Measurements from ENCODE around the gene PLCB1.

PLCB1 gene

DNA sequence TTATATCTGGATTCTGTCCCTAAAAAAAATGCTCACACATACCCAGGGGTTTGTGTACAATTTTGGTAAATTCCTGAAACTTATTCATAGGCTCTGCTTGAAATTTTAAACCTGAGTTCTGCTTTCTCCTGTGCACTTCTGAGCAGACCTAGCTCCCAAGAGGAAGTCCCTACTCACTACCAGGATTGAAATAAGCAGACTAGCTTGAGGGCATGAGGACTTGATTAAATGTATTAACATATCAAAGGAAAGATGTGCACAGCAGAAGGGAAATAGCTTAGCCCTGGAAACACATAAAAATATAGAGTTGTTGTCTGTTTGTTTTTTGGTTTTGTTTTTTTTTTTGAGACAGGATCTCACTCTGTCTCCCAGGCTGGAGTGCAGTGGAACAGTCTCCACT, 785.0 kb downstream of the PLCB1 start:
- H2AFZ ChIP-seq (ENCODE audit: low read length), result no peak overlapping the region
- H3K14ac ChIP-seq (ENCODE audit: low read length), result no peak overlapping the region
- H3K27me3 ChIP-seq (ENCODE audit: control insufficient read depth in 3 of 3, insufficient read depth in 3 of 3, low read depth in 1 of 3, low read length in 3 of 3), result no peaks in the 10 kb centered on the region
- H2BK120ac ChIP-seq (ENCODE audit: low read depth, low read length), result no peak overlapping the region
- H3K79me1 ChIP-seq (ENCODE audit: low read depth, low read length), result no peaks in the 10 kb centered on the region
- H3K9me3 ChIP-seq (replicated peaks in 1 of 2; ENCODE audit: control insufficient read depth in 2 of 2, insufficient read depth in 1 of 2, low read depth in 1 of 2, low read length in 2 of 2), result peaks cover 2 to 7% of the 10 kb centered on the region in 2 donors
- H2BK15ac ChIP-seq (ENCODE audit: low read length), result no peak overlapping the region
- no peak overlapping the region for H4K91ac ChIP-seq (ENCODE audit: low read depth, low read length, poor library complexity)
- peaks cover 2 to 9% of the 10 kb centered on the region in 2 donors for H3K4me1 ChIP-seq (ENCODE audit: control insufficient read depth in 2 of 2, insufficient read depth in 1 of 2, low read depth in 1 of 2, low read length in 2 of 2)
- no peaks in the 10 kb centered on the region for H3K36me3 ChIP-seq (replicated peaks in 1 of 2; ENCODE audit: control insufficient read depth in 2 of 2, insufficient read depth in 2 of 2, low read length in 2 of 2)
- no peak overlapping the region for H3K4me3 ChIP-seq (ENCODE audit: low read length in 2 of 2)
- H2BK5ac ChIP-seq (ENCODE audit: low read length), result no peak overlapping the region
- no peak overlapping the region for H3K4ac ChIP-seq (ENCODE audit: low read length)
- H3K23ac ChIP-seq (ENCODE audit: low read depth, low read length, poor library complexity), result no peak overlapping the region
- no peak overlapping the region for H2BK12ac ChIP-seq (ENCODE audit: low read length)
- no peak overlapping the region for H4K8ac ChIP-seq (ENCODE audit: low read depth, low read length)
- no peak overlapping the region for H3K27ac ChIP-seq (replicated peaks; ENCODE audit: low read length)
- H3K4me2 ChIP-seq (ENCODE audit: insufficient read depth, low read length, poor library complexity, severe bottlenecking), result no peak overlapping the region
- H3K18ac ChIP-seq (ENCODE audit: low read length), result no peak overlapping the region
- H2AK5ac ChIP-seq (ENCODE audit: low read depth, low read length), result no peak overlapping the region
- no peak overlapping the region for H3K9ac ChIP-seq (ENCODE audit: low read depth, low read length, poor library complexity)
- no peak for DNase-seq (ENCODE audit: low spot score)

DNA sequence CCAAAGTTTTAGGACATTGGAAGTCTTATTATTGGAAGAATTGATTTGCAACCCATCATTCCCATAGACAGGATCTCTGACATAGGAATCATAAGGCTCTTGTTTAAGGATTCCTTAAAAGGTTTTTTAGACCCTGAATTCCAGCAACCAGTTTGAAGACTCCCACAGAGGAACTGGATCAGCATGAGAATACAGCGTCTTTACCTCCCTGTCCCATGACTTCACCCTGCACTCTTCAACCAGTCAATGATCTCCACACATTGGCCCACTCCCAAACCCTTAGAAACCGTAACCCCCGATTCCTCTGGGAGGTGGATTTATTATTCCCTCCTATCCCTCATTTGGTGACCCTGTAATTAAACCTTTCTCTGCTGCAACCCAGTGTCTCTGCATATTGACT, 786.1 kb downstream of the PLCB1 start:
- Histone ChIP-seq H3K79me1 (ENCODE audit: low read depth, low read length) (no peaks in the 10 kb centered on the region), H3K9me3 (replicated peaks in 1 of 2; ENCODE audit: control insufficient read depth in 2 of 2, insufficient read depth in 1 of 2, low read depth in 1 of 2, low read length in 2 of 2) (peaks cover 2 to 7% of the 10 kb centered on the region in 2 donors), H3K36me3 (replicated peaks in 1 of 2; ENCODE audit: control insufficient read depth in 2 of 2, insufficient read depth in 2 of 2, low read length in 2 of 2) (no peaks in the 10 kb centered on the region), H3K23ac (ENCODE audit: low read depth, low read length, poor library complexity) (no peak overlapping the region), H2BK12ac (ENCODE audit: low read length) (no peak overlapping the region), H2AK5ac (ENCODE audit: low read depth, low read length) (no peak overlapping the region), H3K27ac (replicated peaks; ENCODE audit: low read length) (no peak overlapping the region), H3K4ac (ENCODE audit: low read length) (no peak overlapping the region), H2BK15ac (ENCODE audit: low read length) (no peak overlapping the region), H3K9ac (ENCODE audit: low read depth, low read length, poor library complexity) (no peak overlapping the region), H3K4me1 (ENCODE audit: control insufficient read depth in 2 of 2, insufficient read depth in 1 of 2, low read depth in 1 of 2, low read length in 2 of 2) (peaks cover 2 to 9% of the 10 kb centered on the region in 2 donors), H4K8ac (ENCODE audit: low read depth, low read length) (no peak overlapping the region), H2BK5ac (ENCODE audit: low read length) (no peak overlapping the region), H2BK120ac (ENCODE audit: low read depth, low read length) (no peak overlapping the region), H3K18ac (ENCODE audit: low read length) (no peak overlapping the region), H3K14ac (ENCODE audit: low read length) (no peak overlapping the region), H3K27me3 (ENCODE audit: control insufficient read depth in 3 of 3, insufficient read depth in 3 of 3, low read depth in 1 of 3, low read length in 3 of 3) (no peaks in the 10 kb centered on the region), H4K91ac (ENCODE audit: low read depth, low read length, poor library complexity) (no peak overlapping the region), H3K4me2 (ENCODE audit: insufficient read depth, low read length, poor library complexity, severe bottlenecking) (no peak overlapping the region), H2AFZ (ENCODE audit: low read length) (no peak overlapping the region), H3K4me3 (ENCODE audit: low read length in 2 of 2) (no peak overlapping the region)
- no CpG with 5 or more reads among the region's 3 CpGs for WGBS, 2 donors (ENCODE audit: extremely low coverage in 2 of 2, insufficient read length in 2 of 2, insufficient replicate concordance in 1 of 2)
- no peak for DNase-seq (ENCODE audit: low spot score)

DNA sequence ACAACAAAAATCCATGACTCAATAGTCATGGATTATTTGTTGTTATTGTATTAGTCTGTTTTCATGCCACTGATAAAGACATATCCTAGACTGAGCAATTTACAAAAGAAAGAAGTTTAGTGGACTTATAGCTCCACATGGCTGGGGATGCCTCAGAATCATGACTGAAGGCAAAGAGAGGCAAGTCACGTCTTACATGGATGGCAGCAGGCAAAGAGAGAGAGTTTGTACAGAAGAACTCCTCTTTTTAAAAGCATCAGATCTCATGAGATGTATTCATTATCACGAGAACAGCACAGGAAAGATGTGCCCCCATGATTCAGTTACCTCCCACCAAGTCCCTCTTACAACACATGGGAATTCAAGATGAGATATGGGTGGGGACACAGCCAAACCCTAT, 792.5 kb downstream of the PLCB1 start:
- Histone ChIP-seq H3K9me3 (replicated peaks in 1 of 2; ENCODE audit: control insufficient read depth in 2 of 2, insufficient read depth in 1 of 2, low read depth in 1 of 2, low read length in 2 of 2) (peaks cover 2 to 7% of the 10 kb centered on the region in 2 donors), H3K14ac (ENCODE audit: low read length) (no peak overlapping the region), H4K91ac (ENCODE audit: low read depth, low read length, poor library complexity) (no peak overlapping the region), H3K4me3 (ENCODE audit: low read length in 2 of 2) (no peak overlapping the region), H3K18ac (ENCODE audit: low read length) (no peak overlapping the region), H3K27ac (replicated peaks; ENCODE audit: low read length) (no peak overlapping the region), H3K79me1 (ENCODE audit: low read depth, low read length) (no peaks in the 10 kb centered on the region), H3K4ac (ENCODE audit: low read length) (no peak overlapping the region), H3K27me3 (ENCODE audit: control insufficient read depth in 3 of 3, insufficient read depth in 3 of 3, low read depth in 1 of 3, low read length in 3 of 3) (peaks cover 0 to 1% (median 0%) of the 10 kb centered on the region in 3 experiments), H2AFZ (ENCODE audit: low read length) (no peak overlapping the region), H3K23ac (ENCODE audit: low read depth, low read length, poor library complexity) (no peak overlapping the region), H3K9ac (ENCODE audit: low read depth, low read length, poor library complexity) (no peak overlapping the region), H3K4me2 (ENCODE audit: insufficient read depth, low read length, poor library complexity, severe bottlenecking) (no peak overlapping the region), H2BK15ac (ENCODE audit: low read length) (no peak overlapping the region), H3K36me3 (replicated peaks in 1 of 2; ENCODE audit: control insufficient read depth in 2 of 2, insufficient read depth in 2 of 2, low read length in 2 of 2) (no peaks in the 10 kb centered on the region), H2BK5ac (ENCODE audit: low read length) (no peak overlapping the region), H3K4me1 (ENCODE audit: control insufficient read depth in 2 of 2, insufficient read depth in 1 of 2, low read depth in 1 of 2, low read length in 2 of 2) (no peaks in the 10 kb centered on the region), H2AK5ac (ENCODE audit: low read depth, low read length) (no peak overlapping the region), H2BK12ac (ENCODE audit: low read length) (no peak overlapping the region), H2BK120ac (ENCODE audit: low read depth, low read length) (no peak overlapping the region), H4K8ac (ENCODE audit: low read depth, low read length) (no peak overlapping the region)
- DNase-seq (ENCODE audit: low spot score), result no peak
- WGBS, 2 donors (ENCODE audit: extremely low coverage in 2 of 2, insufficient read length in 2 of 2, insufficient replicate concordance in 1 of 2), result no CpG with 5 or more reads among the region's 2 CpGs

DNA sequence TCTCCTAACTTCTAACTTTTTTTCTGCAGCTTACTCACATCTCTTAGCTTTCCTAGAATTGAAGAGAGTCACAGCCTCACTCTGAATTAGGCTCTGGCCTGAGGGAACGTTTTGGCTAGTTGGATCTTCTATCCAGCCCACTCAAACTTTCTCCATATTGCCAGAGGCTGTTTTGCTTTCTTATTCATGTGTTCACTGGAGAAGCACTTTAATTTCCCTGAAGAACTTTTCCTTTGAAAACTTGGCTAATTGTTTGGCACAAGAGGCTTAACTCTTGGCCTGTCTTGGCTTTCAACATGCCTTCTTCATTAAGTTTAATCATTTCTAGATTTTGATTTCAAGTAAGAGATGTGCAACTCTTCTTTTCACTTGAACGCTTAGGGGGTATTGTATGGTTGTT, 798.7 kb downstream of the PLCB1 start:
- no peak overlapping the region for H3K14ac ChIP-seq (ENCODE audit: low read length)
- H3K4me2 ChIP-seq (ENCODE audit: insufficient read depth, low read length, poor library complexity, severe bottlenecking), result no peak overlapping the region
- H2BK15ac ChIP-seq (ENCODE audit: low read length), result no peak overlapping the region
- no peak overlapping the region for H3K9ac ChIP-seq (ENCODE audit: low read depth, low read length, poor library complexity)
- no peak overlapping the region for H4K91ac ChIP-seq (ENCODE audit: low read depth, low read length, poor library complexity)
- no peak overlapping the region for H3K18ac ChIP-seq (ENCODE audit: low read length)
- peaks cover 0 to 3% of the 10 kb centered on the region in 2 donors for H3K9me3 ChIP-seq (replicated peaks in 1 of 2; ENCODE audit: control insufficient read depth in 2 of 2, insufficient read depth in 1 of 2, low read depth in 1 of 2, low read length in 2 of 2)
- no peak overlapping the region for H3K27ac ChIP-seq (replicated peaks; ENCODE audit: low read length)
- no peak for DNase-seq (ENCODE audit: low spot score)
- peaks cover 0 to 8% of the 10 kb centered on the region in 2 donors for H3K4me1 ChIP-seq (ENCODE audit: control insufficient read depth in 2 of 2, insufficient read depth in 1 of 2, low read depth in 1 of 2, low read length in 2 of 2)
- WGBS, 2 donors (ENCODE audit: extremely low coverage in 2 of 2, insufficient read length in 2 of 2, insufficient replicate concordance in 1 of 2), result no CpG with 5 or more reads among the region's 2 CpGs
- H4K8ac ChIP-seq (ENCODE audit: low read depth, low read length), result no peak overlapping the region
- H2BK5ac ChIP-seq (ENCODE audit: low read length), result no peak overlapping the region
- no peak overlapping the region for H3K4ac ChIP-seq (ENCODE audit: low read length)
- H3K27me3 ChIP-seq (ENCODE audit: control insufficient read depth in 3 of 3, insufficient read depth in 3 of 3, low read depth in 1 of 3, low read length in 3 of 3), result peaks cover 0 to 1% (median 0%) of the 10 kb centered on the region in 3 experiments
- H2BK120ac ChIP-seq (ENCODE audit: low read depth, low read length), result no peak overlapping the region
- no peak overlapping the region for H2AK5ac ChIP-seq (ENCODE audit: low read depth, low read length)
- no peaks in the 10 kb centered on the region for H3K36me3 ChIP-seq (replicated peaks in 1 of 2; ENCODE audit: control insufficient read depth in 2 of 2, insufficient read depth in 2 of 2, low read length in 2 of 2)
- H3K23ac ChIP-seq (ENCODE audit: low read depth, low read length, poor library complexity), result no peak overlapping the region
- no peak overlapping the region for H2AFZ ChIP-seq (ENCODE audit: low read length)
- no peak overlapping the region for H2BK12ac ChIP-seq (ENCODE audit: low read length)
- H3K79me1 ChIP-seq (ENCODE audit: low read depth, low read length), result no peaks in the 10 kb centered on the region
- no peak overlapping the region for H3K4me3 ChIP-seq (ENCODE audit: low read length in 2 of 2)

Data from neuronal stem cell (in vitro differentiated cells).